Fibroblast of villous mesenchyme (primary cell): ENCODE measurements around the gene SPATA21. TPM values are rescaled to one million over a fixed set of nuclear protein-coding genes. Genes with fewer than 3 reads are reported as not detected.
"Not testable (repeated sequence)": the region's sequence is repeated elsewhere in the genome, so short reads cannot be mapped to it uniquely, and the experiment has no call there.

Source experiments
- DNase-seq: peaks from one replicate; pipeline ENCODE4 v3.0.0-alpha.2; 2010; ENCODE audit warnings: low read depth
- H3K4me3 ChIP-seq: 2 replicates; pipeline ENCODE4 v1.5.1; 2011; ENCODE audit warnings: low read depth, mild to moderate bottlenecking, low read length
- CTCF ChIP-seq: IDR thresholded peaks from 2 replicates; pipeline ENCODE4 v1.5.1; 2012; ENCODE audit warnings: low read depth, mild to moderate bottlenecking, low read length; ENCODE audit not compliant: insufficient read depth
- total RNA-seq: library from RNA; depleted of rRNA; stranded (reverse); fragments of >200 nt; gene quantifications from 2 replicates; pipeline ENCODE4 v1.2.3, GENCODE V29; 2012

SPATA21 gene
- total RNA-seq, 1 donor: under 0.01 TPM

GRCh38 chr1:16474891-16475290 lies 37.7 kb upstream of the SPATA21 start:
- peak; percentile 19 for TF ChIP-seq CTCF
- DNase-seq: peak; percentile 6
- not testable (repeated sequence) for H3K4me3 ChIP-seq

DNA sequence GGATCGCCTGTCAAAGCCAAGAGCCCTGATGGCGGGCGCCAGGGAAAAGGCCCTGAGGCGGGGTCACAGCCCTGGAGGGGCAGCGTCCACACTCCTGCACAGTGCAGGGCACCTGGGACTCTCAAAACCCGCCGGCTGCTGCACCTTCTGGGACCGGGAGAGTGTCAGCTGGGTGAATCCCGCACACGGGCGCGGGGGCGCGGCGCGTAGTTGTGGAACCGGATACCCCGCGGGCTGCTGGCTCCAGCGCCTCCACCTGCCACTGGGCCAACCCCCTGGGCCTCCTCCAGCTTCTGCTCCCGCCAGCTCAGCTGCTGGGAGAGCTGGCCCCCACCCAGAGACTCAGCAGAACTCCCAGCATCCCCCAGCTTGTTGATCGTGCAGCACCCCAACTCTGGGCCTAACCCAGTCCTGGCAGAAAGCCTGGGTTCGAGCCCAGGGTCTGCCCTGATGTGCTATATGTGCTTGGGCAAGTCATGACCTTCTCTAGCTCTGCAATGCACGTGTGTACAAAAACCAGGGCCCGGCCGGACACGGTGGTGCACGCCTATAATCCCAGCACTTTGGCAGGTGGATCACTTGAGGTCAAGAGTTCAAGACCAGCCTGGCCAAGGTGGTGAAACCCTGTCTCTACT lies 37.1 kb upstream of the SPATA21 start:
- no peak for TF ChIP-seq CTCF
- H3K4me3 ChIP-seq: no peak overlapping the region
- DNase-seq: no peak

- no peak overlapping the region for H3K4me3 ChIP-seq
- no peak for DNase-seq
- no peak for TF ChIP-seq CTCF
Observed at GRCh38 chr1:16468558-16468957, 31.3 kb upstream of the SPATA21 start.

- no peak for TF ChIP-seq CTCF
- DNase-seq: peak; percentile 22
Observed at GRCh38 chr1:16464917-16465625, 27.8 kb upstream of the SPATA21 start.

DNA sequence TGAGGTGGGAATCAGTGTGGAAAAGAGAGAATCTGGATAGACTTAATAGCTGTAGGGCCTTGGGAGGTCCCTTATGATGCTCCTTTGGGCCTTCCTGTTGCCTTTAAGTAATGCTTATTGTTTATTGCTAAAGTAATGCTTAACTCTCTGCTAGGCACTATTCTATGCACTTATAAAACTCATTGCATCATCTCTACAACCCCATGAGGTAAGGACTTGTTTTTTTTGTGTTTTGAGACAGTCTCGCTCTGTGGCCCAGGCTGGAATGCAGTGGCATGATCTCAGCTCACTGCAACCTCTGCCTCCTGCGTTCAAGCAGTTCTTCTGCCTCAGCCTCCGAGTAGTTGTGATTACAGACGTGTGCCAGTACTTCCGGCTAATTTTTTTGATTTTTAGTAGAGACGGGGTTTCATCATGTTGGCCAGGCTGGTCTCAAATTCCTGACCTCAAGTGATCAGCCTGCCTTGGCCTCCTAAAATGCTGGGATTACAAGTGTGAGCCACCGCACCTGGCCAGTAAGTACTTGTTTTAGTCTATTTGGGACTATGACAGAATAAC lies 25.6 kb upstream of the SPATA21 start:
- H3K4me3 ChIP-seq: no peak overlapping the region
- no peak for TF ChIP-seq CTCF

More at GRCh38 chr1:16464917-16465625, 27.8 kb upstream of the SPATA21 start:
- no peak overlapping the region for H3K4me3 ChIP-seq

GRCh38 chr1:16461681-16462080 lies 24.5 kb upstream of the SPATA21 start:
- no peak for DNase-seq
- no peak for TF ChIP-seq CTCF
- no peak overlapping the region for H3K4me3 ChIP-seq

More for the DNA sequence above, 25.6 kb upstream of the SPATA21 start:
- peak; percentile 13 for DNase-seq
